ENCODE measurements around the gene BABAM2. TPM values are rescaled to one million over a fixed set of nuclear protein-coding genes. Genes with fewer than 3 reads are reported as not detected.

Gene BABAM2
- total RNA-seq, 4 donors from 2014 or later, result 24.3 to 46.1 (median 44.5) TPM

DNA sequence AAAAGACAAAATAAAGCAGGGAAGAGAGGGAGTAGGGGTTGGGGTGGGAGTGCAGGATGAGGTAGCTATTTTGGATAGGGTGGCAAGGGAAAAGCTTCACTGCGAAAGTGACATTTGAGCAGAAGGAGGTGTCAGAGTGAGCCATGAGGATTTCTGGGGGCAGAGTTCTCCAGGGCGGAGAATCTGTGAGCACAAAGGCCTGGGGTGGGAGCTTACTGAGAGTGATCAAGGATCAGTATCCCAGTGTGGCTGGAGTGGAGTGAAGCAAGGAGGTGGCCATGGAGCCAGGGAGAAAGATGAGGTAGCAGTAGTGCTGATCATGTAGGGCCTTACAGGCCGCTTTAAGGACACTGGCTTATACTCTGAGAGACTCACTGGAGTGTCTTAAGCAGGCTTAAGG, 291.3 kb downstream of the BABAM2 start:
- TF ChIP-seq POLR2A (IDR thresholded peaks at IDR 0.05) (no peak), EP300 (IDR thresholded peaks at IDR 0.05) (no peak)
- TF ChIP-seq, protein P1, sequence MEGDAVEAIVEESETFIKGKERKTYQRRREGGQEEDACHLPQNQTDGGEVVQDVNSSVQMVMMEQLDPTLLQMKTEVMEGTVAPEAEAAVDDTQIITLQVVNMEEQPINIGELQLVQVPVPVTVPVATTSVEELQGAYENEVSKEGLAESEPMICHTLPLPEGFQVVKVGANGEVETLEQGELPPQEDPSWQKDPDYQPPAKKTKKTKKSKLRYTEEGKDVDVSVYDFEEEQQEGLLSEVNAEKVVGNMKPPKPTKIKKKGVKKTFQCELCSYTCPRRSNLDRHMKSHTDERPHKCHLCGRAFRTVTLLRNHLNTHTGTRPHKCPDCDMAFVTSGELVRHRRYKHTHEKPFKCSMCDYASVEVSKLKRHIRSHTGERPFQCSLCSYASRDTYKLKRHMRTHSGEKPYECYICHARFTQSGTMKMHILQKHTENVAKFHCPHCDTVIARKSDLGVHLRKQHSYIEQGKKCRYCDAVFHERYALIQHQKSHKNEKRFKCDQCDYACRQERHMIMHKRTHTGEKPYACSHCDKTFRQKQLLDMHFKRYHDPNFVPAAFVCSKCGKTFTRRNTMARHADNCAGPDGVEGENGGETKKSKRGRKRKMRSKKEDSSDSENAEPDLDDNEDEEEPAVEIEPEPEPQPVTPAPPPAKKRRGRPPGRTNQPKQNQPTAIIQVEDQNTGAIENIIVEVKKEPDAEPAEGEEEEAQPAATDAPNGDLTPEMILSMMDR (IDR thresholded peaks at IDR 0.05), result no peak
- 95 to 99% methylated on average over 3 of the region's 3 CpGs for WGBS, 2 donors
- DNase-seq (ENCODE audit: low spot score in 2 of 2), result no peak
- Histone ChIP-seq H3K36me3 (no peaks in the 10 kb centered on the region), H3K4me3 (no peak overlapping the region), H3K27ac (no peak overlapping the region), H3K9me3 (peaks cover 0 to 8% (median 3%) of the 10 kb centered on the region in 4 donors), H3K27me3 (no peaks in the 10 kb centered on the region), H3K4me1 (no peaks in the 10 kb centered on the region)

DNA sequence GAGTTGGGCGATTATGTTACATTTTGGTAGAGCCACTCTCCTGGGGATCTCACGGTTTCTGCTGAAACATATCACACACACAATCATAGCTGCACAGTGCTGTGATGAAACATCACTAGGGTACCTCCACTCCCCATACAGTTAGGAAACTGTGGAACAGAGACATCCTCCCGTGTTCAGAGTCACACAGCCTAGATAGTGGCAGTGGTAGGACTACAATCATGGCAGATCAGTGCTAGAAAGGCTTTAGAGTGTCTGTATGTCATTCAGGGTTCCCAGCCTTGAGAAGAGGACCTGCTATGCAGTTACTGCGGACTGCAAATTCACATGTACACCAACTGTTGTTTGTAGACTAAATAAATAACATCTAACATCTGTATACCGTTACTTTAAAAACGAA, 291.8 kb downstream of the BABAM2 start:
- DNase-seq (ENCODE audit: low spot score in 2 of 2), result no peak
- Histone ChIP-seq H3K4me3 (no peak overlapping the region), H3K27me3 (no peaks in the 10 kb centered on the region), H3K27ac (no peak overlapping the region), H3K9me3 (peaks cover 0 to 2% (median under 1%) of the 10 kb centered on the region in 4 donors), H3K36me3 (no peaks in the 10 kb centered on the region), H3K4me1 (no peaks in the 10 kb centered on the region)
- TF ChIP-seq, protein P1 (IDR thresholded peaks at IDR 0.05), result no peak
- TF ChIP-seq POLR2A (IDR thresholded peaks at IDR 0.05) (no peak), EP300 (IDR thresholded peaks at IDR 0.05) (no peak)
- WGBS, 2 donors, result 77 to 86% methylated on average over 6 of the region's 6 CpGs

DNA sequence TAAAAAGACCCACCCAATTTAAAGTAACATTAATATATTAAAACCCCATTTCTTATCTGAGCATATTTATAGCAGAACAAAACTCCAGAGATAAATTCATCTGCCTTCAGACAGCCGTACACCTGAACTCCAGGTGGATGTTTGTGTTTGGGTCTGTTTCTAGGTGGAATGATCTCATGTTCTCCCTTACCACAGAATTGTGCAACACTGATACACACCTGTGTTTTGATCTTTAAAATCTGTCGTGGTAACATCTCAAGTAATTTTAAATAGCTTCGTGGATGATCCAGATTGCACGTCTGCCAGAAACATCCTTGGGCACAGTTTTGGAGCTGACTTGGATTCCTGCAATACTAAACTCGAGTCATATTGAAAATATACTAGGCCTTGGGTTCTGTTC, 294.6 kb downstream of the BABAM2 start:
- Histone ChIP-seq H3K27me3 (no peaks in the 10 kb centered on the region), H3K4me1 (no peaks in the 10 kb centered on the region), H3K27ac (no peak overlapping the region), H3K36me3 (no peaks in the 10 kb centered on the region), H3K9me3 (no peaks in the 10 kb centered on the region), H3K4me3 (no peak overlapping the region)
- WGBS, 2 donors, result 75 to 92% methylated on average over 5 of the region's 5 CpGs
- TF ChIP-seq EP300 (IDR thresholded peaks at IDR 0.05), result no peak
- no peak for TF ChIP-seq POLR2A (IDR thresholded peaks at IDR 0.05)
- TF ChIP-seq, protein P1 (IDR thresholded peaks at IDR 0.05), result no peak
- DNase-seq (ENCODE audit: low spot score in 2 of 2), result no peak

DNA sequence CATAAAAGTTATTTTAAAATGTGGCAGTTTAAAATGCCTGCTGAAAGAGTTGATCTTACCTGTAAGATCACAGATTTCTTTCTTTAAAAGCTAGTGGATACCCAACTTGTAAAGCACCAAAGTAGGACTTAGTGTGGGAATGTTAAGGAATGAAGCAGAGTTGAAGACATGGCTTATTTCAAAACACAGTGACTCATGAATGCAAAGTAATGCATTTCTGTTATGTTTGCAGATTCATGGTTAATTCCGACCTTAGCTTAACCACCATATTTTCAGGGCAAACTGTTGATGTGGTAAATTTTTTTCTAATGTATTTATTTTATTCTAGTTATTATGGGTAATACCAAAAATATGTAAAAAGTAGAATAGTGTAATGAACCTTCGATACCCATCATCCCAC, 295.4 kb downstream of the BABAM2 start:
- Histone ChIP-seq H3K4me1 (no peaks in the 10 kb centered on the region), H3K27me3 (no peaks in the 10 kb centered on the region)
- 92 to 94% methylated on average over 2 of the region's 2 CpGs for WGBS, 2 donors

DNA sequence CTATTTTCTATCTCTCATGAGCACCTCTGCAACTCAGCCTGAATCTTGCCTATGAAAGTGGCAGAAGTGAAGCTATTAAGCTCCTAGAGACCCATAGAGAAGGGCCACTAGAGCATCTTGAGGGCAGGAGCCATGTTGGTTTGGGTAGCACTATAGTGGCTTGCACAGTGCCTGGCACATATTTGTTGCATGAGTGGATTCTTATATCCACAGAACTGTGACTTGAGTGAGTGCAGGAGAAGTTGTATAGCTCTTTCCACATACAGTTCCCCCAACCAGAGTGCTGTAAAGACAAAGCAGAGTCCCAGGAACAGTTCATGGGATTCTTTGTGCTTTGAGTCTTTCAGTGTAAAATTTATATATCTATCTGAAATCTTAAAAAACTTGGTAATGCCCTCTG, 296.7 kb downstream of the BABAM2 start:
- Histone ChIP-seq H3K36me3 (no peaks in the 10 kb centered on the region), H3K9me3 (no peaks in the 10 kb centered on the region), H3K4me3 (no peak overlapping the region), H3K27me3 (no peaks in the 10 kb centered on the region), H3K27ac (no peak overlapping the region), H3K4me1 (no peaks in the 10 kb centered on the region)
- TF ChIP-seq, protein P1 (IDR thresholded peaks at IDR 0.05), result no peak
- TF ChIP-seq EP300 (IDR thresholded peaks at IDR 0.05) (no peak), POLR2A (IDR thresholded peaks at IDR 0.05) (no peak)
- no peak for DNase-seq (ENCODE audit: low spot score in 2 of 2)

More for the DNA sequence above, 295.4 kb downstream of the BABAM2 start:
- TF ChIP-seq POLR2A (IDR thresholded peaks at IDR 0.05), result no peak
- TF ChIP-seq, protein P1 (IDR thresholded peaks at IDR 0.05), result no peak
- no peak for TF ChIP-seq EP300 (IDR thresholded peaks at IDR 0.05)
- Histone ChIP-seq H3K4me3 (no peak overlapping the region), H3K9me3 (no peaks in the 10 kb centered on the region), H3K27ac (no peak overlapping the region), H3K36me3 (no peaks in the 10 kb centered on the region)
- no peak for DNase-seq (ENCODE audit: low spot score in 2 of 2)
